Colonic mucosa (tissue), 4 donors: ENCODE measurements around the gene ZNF800. TPM values are rescaled to one million over a fixed set of nuclear protein-coding genes. Genes with fewer than 3 reads are reported as not detected.

Source experiments
- DNase-seq: peaks from one replicate; pipeline ENCODE4 v3.0.0-alpha.2; 2020
- H3K27ac ChIP-seq: fragments of 200-600 bp; one replicate; pipeline ENCODE4 v1.8.0; 2021
- H3K27me3 ChIP-seq: fragments of 200-600 bp; one replicate; pipeline ENCODE4 v1.8.0; 2021
- H3K36me3 ChIP-seq: fragments of 200-600 bp; one replicate; pipeline ENCODE4 v1.8.0; 2021
- H3K4me1 ChIP-seq: fragments of 200-600 bp; one replicate; pipeline ENCODE4 v1.8.0; 2021; ENCODE audit warnings: mild to moderate bottlenecking
- H3K4me3 ChIP-seq: fragments of 200-600 bp; one replicate; pipeline ENCODE4 v1.8.0; 2021
- H3K9ac ChIP-seq, 2 donors: one replicate each; pipeline ENCODE4 v1.7.0; 2013; ENCODE audit warnings: control low read depth in 2 of 2, low read depth in 2 of 2, low read length in 2 of 2
- H3K9me3 ChIP-seq: fragments of 200-600 bp; one replicate; pipeline ENCODE4 v1.8.0; 2021
- CTCF ChIP-seq: fragments of 200-600 bp; IDR thresholded peaks from one replicate; pipeline ENCODE4 v1.8.0; 2022; ENCODE audit warnings: antibody characterized with exemption, mild to moderate bottlenecking
- intact Hi-C: fragments of 100-400 bp; cut with DNase I; formaldehyde crosslinking; loops from one replicate; pipeline ENCODE4 v1.14.1; 2022
- total RNA-seq, 2 donors: library from RNA; stranded (reverse); fragmentation: NEBNext Ultra II Directional in 1 of 2; extraction: Animal tissue kit (Norgen Biotek cat#: 25700) in 1 of 2; gene quantifications; one replicate each; pipeline ENCODE4 v1.2.1, GENCODE V29; 2021
- donor health status: healthy.
- donor health status: DM: no; HTN: no; CAD: no.
- donor health status: DM: no; HTN: no; CAD: no.

ZNF800 gene
- total RNA-seq, 2 donors from 2014 or later: 27.0 to 32.4 TPM

- Histone ChIP-seq H3K36me3 (no peaks in the 10 kb centered on the region), H3K9ac (no peak overlapping the region), H3K4me1 (no peaks in the 10 kb centered on the region), H3K27ac (no peak overlapping the region), H3K9me3 (no peaks in the 10 kb centered on the region), H3K27me3 (no peaks in the 10 kb centered on the region), H3K4me3 (no peak overlapping the region)
- no peak for DNase-seq
- intact Hi-C loops: no loop called here
- no peak for TF ChIP-seq CTCF
Observed at GRCh38 chr7:127419196-127419595, 26.7 kb upstream of the ZNF800 start.

- H3K36me3 ChIP-seq: no peaks in the 10 kb centered on the region
- intact Hi-C loops: no loop called here
- H3K9me3 ChIP-seq: no peaks in the 10 kb centered on the region
- H3K4me3 ChIP-seq: no peak overlapping the region
- H3K9ac ChIP-seq: no peak overlapping the region
- no peak for TF ChIP-seq CTCF
- no peak overlapping the region for H3K27ac ChIP-seq
- H3K4me1 ChIP-seq: no peaks in the 10 kb centered on the region
- DNase-seq: no peak
- H3K27me3 ChIP-seq: no peaks in the 10 kb centered on the region
Observed at GRCh38 chr7:127418459-127418858, 26.0 kb upstream of the ZNF800 start.

DNA sequence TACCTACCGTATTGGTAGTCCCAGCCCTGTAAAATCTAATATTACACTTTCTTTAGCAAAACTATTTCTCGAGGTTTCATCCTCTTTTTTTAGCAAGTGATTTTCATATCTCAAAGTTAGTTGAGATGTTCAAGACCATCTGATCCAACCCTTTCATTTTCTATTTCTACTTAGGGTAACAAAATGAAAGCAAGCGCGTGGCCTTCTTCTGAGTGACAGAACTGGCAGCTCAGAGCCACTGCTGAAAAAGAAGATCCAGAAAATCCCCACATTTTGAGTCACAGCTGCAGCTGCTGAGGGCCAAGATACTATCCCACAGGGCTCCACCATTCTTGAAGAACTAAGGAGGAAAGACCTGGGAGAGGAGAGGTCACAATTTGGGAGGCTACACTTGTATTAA is 24.8 kb upstream of the ZNF800 start:
- H3K4me3 ChIP-seq: no peak overlapping the region
- no peak overlapping the region for H3K9ac ChIP-seq
- intact Hi-C loops: no loop called here
- H3K27me3 ChIP-seq: no peaks in the 10 kb centered on the region
- DNase-seq: no peak
- TF ChIP-seq CTCF: no peak
- H3K27ac ChIP-seq: no peak overlapping the region
- no peaks in the 10 kb centered on the region for H3K4me1 ChIP-seq
- no peaks in the 10 kb centered on the region for H3K36me3 ChIP-seq
- H3K9me3 ChIP-seq: no peaks in the 10 kb centered on the region

DNA sequence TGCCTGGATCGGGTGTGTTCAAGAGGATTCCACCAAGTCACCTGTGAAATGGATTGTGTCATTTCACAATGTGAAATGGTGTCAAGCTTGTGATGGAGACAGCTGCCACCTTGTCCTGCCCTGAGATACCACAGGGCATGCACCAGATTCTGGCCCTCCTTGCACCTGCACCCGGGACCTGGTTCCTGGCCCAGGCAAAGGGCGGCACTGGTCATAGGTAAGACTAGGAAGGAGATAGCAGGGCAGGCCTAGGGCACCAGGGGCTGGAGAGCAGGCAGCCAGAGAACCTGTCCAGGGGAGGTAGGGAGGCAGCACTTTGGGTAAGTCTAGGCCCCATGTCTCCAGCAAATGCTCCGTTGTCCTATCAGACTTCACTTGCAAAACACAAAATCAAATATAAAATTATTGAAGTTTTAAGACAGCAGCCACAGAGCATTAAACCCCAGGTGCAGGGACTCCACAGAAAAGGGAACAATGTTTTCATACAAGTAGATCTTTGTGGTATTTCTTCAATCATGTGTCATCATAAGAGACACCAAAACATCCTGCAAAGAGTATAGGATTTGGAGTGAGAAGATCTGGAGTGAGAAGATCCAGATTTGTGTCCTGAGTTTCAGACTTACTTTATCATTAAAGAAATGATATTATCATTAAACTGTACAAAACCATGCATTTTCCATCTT is 22.7 kb upstream of the ZNF800 start:
- H3K9me3 ChIP-seq: no peaks in the 10 kb centered on the region
- H3K4me3 ChIP-seq: no peak overlapping the region
- DNase-seq: no peak
- H3K27ac ChIP-seq: no peak overlapping the region
- H3K27me3 ChIP-seq: no peaks in the 10 kb centered on the region
- H3K4me1 ChIP-seq: no peaks in the 10 kb centered on the region
- H3K36me3 ChIP-seq: no peaks in the 10 kb centered on the region
- H3K9ac ChIP-seq: no peak overlapping the region
- intact Hi-C loops: no loop called here
- TF ChIP-seq CTCF: no peak

GRCh38 chr7:127413962-127414361 is 21.5 kb upstream of the ZNF800 start:
- H3K9ac ChIP-seq: no peak overlapping the region
- intact Hi-C loops: no loop called here
- no peak for DNase-seq
- no peaks in the 10 kb centered on the region for H3K4me1 ChIP-seq
- no peaks in the 10 kb centered on the region for H3K9me3 ChIP-seq
- no peak overlapping the region for H3K4me3 ChIP-seq
- no peaks in the 10 kb centered on the region for H3K36me3 ChIP-seq
- H3K27ac ChIP-seq: no peak overlapping the region
- TF ChIP-seq CTCF: no peak
- H3K27me3 ChIP-seq: no peaks in the 10 kb centered on the region
